BJ (cell line): ENCODE measurements around the gene TXNRD2. TPM values are rescaled to one million over a fixed set of nuclear protein-coding genes. Genes with fewer than 3 reads are reported as not detected.

Experiments
- CTCF ChIA-PET: fragments of 350-600 bp; formaldehyde crosslinking; extraction: SDS; loops from one replicate; lab custom pipeline; 2021; ENCODE audit warnings: antibody characterized with exemption, inconsistent platforms; lab: Yijun Ruan, JAX
- POLR2A ChIA-PET: fragments of 300-600 bp; sonication (Branson Sonifier 250); formaldehyde crosslinking; extraction: SDS; loops from one replicate; lab custom pipeline; 2021; ENCODE audit warnings: antibody characterized with exemption; lab: Charles Lee
- DNase-seq: peaks from one replicate; pipeline ENCODE4 v3.0.0-alpha.2; 2011; ENCODE audit warnings: low read depth
- H3K27me3 ChIP-seq: 2 replicates; pipeline ENCODE4 v1.6.0; 2011; ENCODE audit warnings: low read length; ENCODE audit not compliant: control insufficient read depth, insufficient read depth
- H3K36me3 ChIP-seq: 2 replicates; pipeline ENCODE4 v1.5.1; 2011; ENCODE audit warnings: low read length; ENCODE audit not compliant: control insufficient read depth, insufficient read depth
- H3K4me3 ChIP-seq: 2 replicates; pipeline ENCODE4 v1.5.1; 2011; ENCODE audit warnings: low read depth, mild to moderate bottlenecking, control low read depth, low read length
- polyA plus RNA-seq: library from polyadenylated mRNA; depleted of rRNA; stranded (reverse); fragments of >200 nt; gene quantifications from 2 replicates; pipeline ENCODE4 v1.2.3, GENCODE V29; 2011
- TF ChIP-seq, protein P1 (sequence below): IDR thresholded peaks from 2 replicates; pipeline ENCODE4 v1.5.1; 2011; ENCODE audit warnings: low read depth, mild to moderate bottlenecking, control low read depth, inconsistent platforms, low read length, moderate library complexity; ENCODE audit not compliant: insufficient read depth

Gene TXNRD2
- polyA plus RNA-seq, 1 experiment = 28.5 TPM

DNA sequence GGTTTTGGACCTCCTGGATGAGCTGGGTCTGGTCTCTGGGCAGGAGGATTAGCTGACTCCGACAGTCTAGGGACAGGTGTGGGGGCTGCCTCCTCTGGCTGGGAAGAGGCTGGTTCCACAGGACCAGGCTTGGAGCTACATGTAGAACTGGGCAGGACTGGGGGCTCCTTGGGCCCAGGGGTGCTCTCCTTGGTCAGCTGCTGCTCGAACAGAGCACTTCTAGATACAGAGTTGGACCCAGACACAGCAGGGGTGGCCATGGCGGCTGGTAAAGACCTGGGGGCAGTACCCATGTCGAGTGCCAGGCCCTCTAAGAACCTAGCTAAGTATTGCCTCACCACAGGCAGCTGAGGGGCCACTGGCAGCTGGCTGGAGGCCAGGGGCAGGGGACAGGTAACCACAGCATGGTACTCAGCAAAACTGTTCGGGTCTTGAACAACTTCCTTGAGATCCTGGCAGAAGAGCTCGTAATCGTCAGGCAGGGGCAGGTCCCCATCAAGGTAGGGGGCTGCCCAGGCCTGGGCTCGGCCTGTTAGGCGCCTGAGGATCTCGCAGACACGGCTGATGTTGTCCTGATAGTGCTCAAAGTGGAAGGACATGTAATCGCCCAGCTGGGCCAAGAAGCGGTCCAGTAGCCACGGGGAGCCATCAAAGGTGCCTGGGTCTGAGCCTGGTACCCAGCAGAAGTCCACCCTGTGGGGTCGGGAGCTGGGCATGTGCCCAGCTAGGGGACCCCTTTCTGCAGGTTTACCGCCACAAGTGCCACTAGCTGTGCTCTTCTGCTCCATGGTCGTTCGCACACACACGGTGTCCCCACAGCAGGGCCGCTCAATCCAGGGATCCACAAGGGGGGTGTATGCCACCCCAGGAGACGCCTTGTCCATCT is 90.1 kb downstream of the TXNRD2 start:
- CTCF ChIA-PET = interaction anchor here (1.5 kb wide), 1 partner anchor 121 kb away, joined by 5 read pairs; no protein-coding TSS in a partner anchor
- no peak for DNase-seq
- H3K36me3 ChIP-seq = peaks cover 25% of the 10 kb centered on the region

DNA sequence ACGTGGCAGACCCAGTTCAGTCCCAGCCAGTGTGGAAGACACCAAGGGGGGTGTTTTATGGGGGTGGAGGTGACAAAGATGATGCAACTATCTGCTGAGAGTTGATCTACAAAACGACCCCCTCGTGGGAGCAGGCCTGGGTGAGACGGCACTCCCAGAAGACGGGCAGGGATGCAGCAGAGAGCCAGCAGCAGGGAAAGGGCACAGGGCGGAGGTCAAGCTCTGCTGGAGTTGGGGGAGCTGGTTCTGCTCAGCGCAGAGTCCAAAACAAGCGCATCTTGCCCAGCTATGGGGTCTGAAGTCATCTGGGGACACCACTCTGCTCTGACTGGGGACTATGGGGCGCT is 90.9 kb downstream of the TXNRD2 start:
- TF ChIP-seq, protein P1, sequence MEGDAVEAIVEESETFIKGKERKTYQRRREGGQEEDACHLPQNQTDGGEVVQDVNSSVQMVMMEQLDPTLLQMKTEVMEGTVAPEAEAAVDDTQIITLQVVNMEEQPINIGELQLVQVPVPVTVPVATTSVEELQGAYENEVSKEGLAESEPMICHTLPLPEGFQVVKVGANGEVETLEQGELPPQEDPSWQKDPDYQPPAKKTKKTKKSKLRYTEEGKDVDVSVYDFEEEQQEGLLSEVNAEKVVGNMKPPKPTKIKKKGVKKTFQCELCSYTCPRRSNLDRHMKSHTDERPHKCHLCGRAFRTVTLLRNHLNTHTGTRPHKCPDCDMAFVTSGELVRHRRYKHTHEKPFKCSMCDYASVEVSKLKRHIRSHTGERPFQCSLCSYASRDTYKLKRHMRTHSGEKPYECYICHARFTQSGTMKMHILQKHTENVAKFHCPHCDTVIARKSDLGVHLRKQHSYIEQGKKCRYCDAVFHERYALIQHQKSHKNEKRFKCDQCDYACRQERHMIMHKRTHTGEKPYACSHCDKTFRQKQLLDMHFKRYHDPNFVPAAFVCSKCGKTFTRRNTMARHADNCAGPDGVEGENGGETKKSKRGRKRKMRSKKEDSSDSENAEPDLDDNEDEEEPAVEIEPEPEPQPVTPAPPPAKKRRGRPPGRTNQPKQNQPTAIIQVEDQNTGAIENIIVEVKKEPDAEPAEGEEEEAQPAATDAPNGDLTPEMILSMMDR = no peak
- H3K36me3 ChIP-seq = peaks cover 25% of the 10 kb centered on the region
- CTCF ChIA-PET = interaction anchor here (1.2 kb wide), 1 partner anchor 120 kb away, joined by 6 read pairs; no protein-coding TSS in a partner anchor
- no peak overlapping the region for H3K4me3 ChIP-seq
- no peak for DNase-seq
- POLR2A ChIA-PET = no interaction called here
- H3K27me3 ChIP-seq = no peaks in the 10 kb centered on the region

More for the DNA sequence above, 90.1 kb downstream of the TXNRD2 start:
- TF ChIP-seq, protein P1 = no peak
- POLR2A ChIA-PET = interaction anchor here (0.6 kb wide), 1 partner anchor 163 kb away, joined by 3 read pairs; no protein-coding TSS in a partner anchor
- no peaks in the 10 kb centered on the region for H3K27me3 ChIP-seq
- H3K4me3 ChIP-seq = no peak overlapping the region

DNA sequence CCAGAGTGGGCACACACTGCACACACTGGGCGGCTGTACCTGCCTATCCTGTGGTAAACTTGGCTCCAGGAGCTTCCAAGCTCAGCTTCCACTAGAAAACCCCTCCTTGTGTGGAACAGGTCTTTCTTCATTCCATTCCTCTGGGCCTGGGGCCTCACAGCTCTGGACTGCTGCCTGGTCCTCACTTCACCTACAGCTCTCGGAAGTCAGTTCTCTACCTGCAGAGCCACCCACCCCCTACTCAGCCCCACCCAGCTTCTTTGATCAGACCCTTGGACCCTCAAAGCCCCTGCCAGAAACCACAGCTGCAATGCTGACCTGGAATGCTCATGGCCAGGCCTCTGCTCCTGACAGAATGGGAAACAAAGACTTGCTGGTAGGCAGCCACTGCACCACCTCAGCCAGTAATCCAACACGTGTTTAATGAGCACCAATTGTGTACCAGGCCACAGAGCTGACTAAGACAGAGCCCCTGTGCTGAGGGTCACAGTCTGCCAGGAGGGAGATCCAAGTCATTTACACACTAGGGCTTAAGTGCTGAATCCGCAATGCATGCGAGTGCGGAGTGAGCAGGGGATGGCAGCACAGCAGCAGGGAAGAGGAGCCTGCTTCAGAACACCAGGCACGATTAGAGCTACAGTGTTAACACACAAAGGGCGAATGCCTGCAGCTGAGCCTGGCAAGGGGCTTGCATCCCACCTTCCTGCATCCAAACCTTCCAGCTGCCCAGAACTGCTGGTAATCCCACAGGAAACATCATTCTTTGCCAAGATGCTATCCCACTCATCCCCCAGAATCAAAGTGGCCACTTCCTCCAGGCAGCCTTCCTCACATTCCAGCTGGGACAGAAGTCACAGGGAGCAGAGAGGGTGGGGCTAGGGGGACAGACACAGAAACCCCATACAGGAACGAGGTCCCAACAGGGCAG is 91.5 kb downstream of the TXNRD2 start:
- Histone ChIP-seq H3K36me3 (peaks cover 25% of the 10 kb centered on the region), H3K27me3 (no peaks in the 10 kb centered on the region), H3K4me3 (no peak overlapping the region)
- TF ChIP-seq, protein P1 = no peak
- ChIA-PET POLR2A (no interaction called here), CTCF (interaction anchor here (1.2 kb wide), 1 partner anchor 120 kb away, joined by 6 read pairs; no protein-coding TSS in a partner anchor)
- no peak for DNase-seq

DNA sequence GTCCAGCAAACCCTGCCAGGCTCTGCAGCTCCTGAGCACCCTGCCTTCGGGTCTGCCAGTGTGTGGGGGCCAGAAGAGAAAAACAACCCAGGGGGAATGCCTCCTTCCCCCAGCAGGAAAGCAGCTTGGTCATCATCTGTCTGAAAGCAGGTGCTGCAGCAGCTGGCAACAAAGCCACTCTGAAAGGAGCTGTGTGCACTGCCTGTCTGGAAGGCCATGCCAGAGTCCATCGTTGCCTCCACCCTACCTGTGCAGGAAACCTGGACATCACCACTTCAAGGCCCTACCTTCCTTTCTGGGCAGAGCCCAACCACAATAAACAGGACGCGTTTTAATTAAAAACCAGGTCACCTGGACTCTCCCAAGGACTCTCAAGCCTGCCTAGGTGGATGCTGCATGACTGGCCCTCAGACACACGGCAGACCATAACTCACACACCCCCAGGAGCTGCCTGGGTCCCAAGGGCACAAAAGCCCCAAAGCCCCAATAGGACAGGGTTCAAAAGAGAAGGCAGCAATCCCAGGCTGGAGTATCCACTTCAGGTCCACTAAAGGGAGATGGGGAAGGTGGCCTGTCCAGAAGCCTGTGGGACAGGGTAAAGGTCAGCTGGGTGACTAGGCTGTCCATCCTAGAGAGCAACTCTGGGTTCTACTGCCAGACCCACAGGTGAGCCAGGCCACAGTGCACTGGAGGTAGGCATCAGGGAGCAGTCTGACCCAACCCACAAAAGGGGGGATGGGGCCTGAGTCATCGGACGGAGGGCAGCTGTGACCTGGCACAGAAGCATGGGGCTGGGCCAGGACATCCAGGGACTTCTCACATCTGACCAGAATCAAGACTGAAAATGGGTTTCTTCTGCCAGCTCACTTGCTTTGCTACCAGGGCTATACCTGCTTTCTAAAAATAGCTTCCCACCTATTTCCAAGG is 93.1 kb downstream of the TXNRD2 start:
- ChIA-PET CTCF (interaction anchor here (0.5 to 1.3 kb wide), 2 partner anchors 38 to 118 kb away, joined by 3 to 4 read pairs; no protein-coding TSS in a partner anchor), POLR2A (interaction anchor here (0.9 kb wide), 1 partner anchor 39 kb away, joined by 4 read pairs; no protein-coding TSS in a partner anchor)

More for the DNA sequence above, 93.1 kb downstream of the TXNRD2 start:
- TF ChIP-seq, protein P1 = no peak
- DNase-seq = no peak
- Histone ChIP-seq H3K36me3 (peaks cover 25% of the 10 kb centered on the region), H3K4me3 (no peak overlapping the region), H3K27me3 (no peaks in the 10 kb centered on the region)
